HG03439 (cell line): ENCODE measurements around the gene FBXO36.

ENCODE experiments used
- ATAC-seq: cut with Tn5 transposase; IDR thresholded peaks from one replicate; pipeline ENCODE4 v1.9.1; 2021; ENCODE audit warnings: mild to moderate bottlenecking, moderate library complexity; ENCODE audit not compliant: unreplicated experiment

The FBXO36 gene

DNA sequence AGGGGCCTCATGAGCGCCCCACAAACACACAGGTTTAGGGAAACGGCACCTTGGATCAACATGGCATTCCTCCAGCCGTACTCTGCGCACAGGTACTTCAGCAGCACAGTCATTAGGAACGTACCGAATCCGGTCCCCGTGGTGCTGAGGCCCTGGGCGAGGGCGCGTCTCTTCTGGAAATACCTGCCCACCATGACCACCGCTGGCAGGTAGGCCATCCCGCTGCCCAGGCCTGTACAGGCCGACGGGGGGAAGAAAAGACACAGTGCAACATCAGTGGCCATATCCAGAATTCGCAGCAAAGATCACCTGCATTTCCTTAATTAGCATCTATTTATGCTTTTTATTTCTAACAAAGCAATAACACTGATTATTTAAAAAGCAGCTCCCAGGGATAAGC is 124.2 kb downstream of the FBXO36 start:
- no peak for ATAC-seq

- no peak for ATAC-seq
These were observed 125.8 kb downstream of the FBXO36 start for GRCh38 chr2:230048010-230048671.

- ATAC-seq = no peak
These were observed 127.8 kb downstream of the FBXO36 start for GRCh38 chr2:230050136-230050535.

- no peak for ATAC-seq
These were observed 130.0 kb downstream of the FBXO36 start for GRCh38 chr2:230052299-230052698.

DNA sequence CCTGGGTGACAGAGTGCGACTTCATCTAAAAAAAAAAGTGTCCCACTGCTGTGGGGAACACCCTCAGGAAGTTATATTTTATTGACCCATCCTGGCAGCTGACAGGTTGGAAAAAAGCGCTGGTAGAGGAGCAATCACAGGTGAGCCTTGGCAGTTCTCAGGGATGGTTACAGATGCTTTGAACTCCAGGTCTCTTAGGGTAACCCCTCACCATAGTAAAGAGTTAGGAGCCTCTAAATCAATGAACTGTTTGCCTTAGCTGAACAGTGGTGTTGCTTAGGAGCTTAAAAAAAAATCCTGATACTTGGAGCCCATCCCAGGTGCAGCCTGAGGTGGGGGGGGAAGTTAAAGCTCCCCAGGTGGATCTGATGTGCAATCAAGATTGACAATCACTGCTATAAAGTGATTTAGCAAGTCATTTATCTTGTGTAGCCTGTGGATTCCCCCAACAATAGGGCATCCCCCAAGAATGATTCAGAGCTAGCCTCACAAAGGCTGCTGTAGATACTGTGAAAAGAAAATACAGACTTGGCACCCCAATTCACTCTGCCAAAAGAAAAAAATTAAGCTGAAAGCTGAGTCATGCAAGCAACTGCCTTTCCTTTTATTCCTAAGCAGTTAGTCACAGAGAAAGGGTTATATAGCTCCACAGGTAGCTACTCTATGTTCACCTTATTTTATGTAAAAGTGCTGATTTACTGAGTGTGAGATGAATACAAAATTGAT is 131.6 kb downstream of the FBXO36 start:
- ATAC-seq = no peak

- no peak for ATAC-seq
These were observed 138.5 kb downstream of the FBXO36 start for GRCh38 chr2:230060672-230061293.
